ENCODE measurements around the gene TRIM29. TPM values are rescaled to one million over a fixed set of nuclear protein-coding genes. Genes with fewer than 3 reads are reported as not detected.

TRIM29 gene
- total RNA-seq, 2 experiments from 2014 or later: not detected

DNA sequence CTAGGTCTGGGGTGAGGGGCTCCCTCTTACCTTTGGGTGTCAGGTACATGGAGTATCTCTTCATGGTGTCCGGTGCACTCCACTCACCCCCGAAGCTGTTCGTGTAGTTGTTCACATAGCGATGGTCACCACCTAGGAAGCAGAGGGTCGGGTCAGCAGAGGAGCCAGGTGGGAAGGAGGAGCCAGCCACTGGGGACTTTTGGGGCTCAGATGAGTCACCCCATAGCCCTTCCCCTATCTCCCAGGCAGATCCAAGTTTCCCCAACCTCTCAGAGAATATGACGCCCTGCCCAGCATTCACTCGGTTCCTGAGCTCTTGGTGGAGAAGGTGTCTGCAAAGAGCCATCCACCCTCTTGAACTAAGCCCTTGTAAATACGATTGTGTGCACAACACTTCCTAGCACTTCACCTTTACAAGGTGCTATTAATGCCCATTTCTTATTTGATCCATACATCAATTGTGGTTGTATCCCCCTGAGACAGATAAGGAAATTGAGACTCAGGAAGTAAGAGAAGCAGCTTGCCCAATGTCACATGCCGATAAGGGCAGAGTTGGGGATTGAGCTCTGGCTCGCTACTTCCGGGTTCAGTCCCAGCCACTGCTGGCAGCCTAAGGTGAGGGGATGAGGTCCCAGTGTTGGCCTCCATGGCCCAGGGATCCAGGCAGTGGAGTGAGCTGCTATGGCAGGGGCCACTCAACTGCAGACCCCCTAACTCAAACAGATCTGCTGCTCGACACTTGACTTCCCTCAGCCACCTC, 14.8 kb downstream of the TRIM29 start:
- H3K9me3 Mint-ChIP-seq: no peaks in the 10 kb centered on the region
- H3K4me3 Mint-ChIP-seq: no peak overlapping the region
- peaks cover 1% of the 10 kb centered on the region for H3K27me3 Mint-ChIP-seq
- H3K27ac Mint-ChIP-seq: no peak overlapping the region
- H3K4me1 Mint-ChIP-seq (ENCODE audit: low read depth): no peaks in the 10 kb centered on the region
- no peak for DNase-seq
- no peaks in the 10 kb centered on the region for H3K36me3 Mint-ChIP-seq
- CTCF ChIA-PET: no interaction called here
- POLR2A ChIA-PET: no interaction called here
- intact Hi-C loops (cut with micrococcal nuclease): no loop called here

DNA sequence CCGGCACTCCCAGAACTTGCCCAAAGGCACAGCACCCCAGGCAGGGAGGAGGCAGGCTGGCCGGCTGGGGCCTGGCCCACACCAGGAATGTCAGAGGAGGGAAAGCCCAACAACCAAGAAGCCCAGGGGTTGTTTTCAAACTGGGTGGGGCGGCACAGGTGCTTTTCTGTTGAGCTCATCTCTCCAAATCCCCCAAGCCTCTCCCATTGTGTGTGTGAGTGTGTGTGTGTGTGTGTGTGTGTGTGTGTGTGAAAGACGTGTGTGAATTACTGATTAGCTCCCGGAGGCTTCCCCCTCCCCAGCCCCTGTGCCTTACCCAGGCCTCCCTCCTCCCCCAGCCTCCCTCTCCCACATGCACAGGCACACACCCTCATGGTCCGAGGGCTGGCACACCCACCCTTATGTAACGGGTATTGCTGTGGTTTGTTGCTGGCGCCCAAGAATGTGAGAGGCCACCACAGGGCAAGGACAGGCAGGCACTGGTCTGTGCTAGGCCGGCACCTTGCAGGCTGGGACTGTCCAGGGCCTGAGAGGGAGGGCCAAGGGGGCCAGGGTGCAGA, 15.9 kb downstream of the TRIM29 start:
- H3K27me3 Mint-ChIP-seq: no peaks in the 10 kb centered on the region
- POLR2A ChIA-PET: no interaction called here
- H3K9me3 Mint-ChIP-seq: no peaks in the 10 kb centered on the region
- CTCF ChIA-PET: no interaction called here
- no peak overlapping the region for H3K27ac Mint-ChIP-seq
- H3K36me3 Mint-ChIP-seq: no peaks in the 10 kb centered on the region
- intact Hi-C loops (cut with micrococcal nuclease): no loop called here
- H3K4me1 Mint-ChIP-seq (ENCODE audit: low read depth): no peaks in the 10 kb centered on the region
- DNase-seq: no peak
- H3K4me3 Mint-ChIP-seq: no peak overlapping the region

DNA sequence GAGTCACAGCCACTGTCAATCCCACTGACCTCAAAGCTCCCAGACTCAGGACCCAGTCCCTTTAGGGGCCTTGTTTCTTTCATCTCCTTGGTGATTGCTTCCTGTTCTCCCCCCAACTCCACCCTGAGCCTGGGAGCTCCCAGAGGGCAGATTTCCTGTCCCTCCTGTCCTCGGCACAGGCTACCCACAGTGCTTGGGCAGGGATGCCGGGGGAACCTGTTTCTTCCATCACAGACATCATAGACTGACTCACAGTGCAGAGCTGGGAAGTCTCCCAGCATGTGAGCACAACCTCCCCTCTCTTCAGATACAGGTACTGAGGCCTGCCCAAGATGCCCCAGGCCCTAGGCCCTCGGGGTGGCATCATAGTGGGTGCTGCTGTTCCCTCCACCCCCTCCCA, 16.6 kb downstream of the TRIM29 start:
- no peaks in the 10 kb centered on the region for H3K9me3 Mint-ChIP-seq
- H3K4me3 Mint-ChIP-seq: no peak overlapping the region
- ChIA-PET POLR2A (no interaction called here), CTCF (no interaction called here)
- H3K4me1 Mint-ChIP-seq (ENCODE audit: low read depth): no peaks in the 10 kb centered on the region
- H3K27me3 Mint-ChIP-seq: no peaks in the 10 kb centered on the region
- H3K36me3 Mint-ChIP-seq: no peaks in the 10 kb centered on the region
- no peak for DNase-seq
- intact Hi-C loops (cut with micrococcal nuclease): no loop called here
- H3K27ac Mint-ChIP-seq: no peak overlapping the region

DNA sequence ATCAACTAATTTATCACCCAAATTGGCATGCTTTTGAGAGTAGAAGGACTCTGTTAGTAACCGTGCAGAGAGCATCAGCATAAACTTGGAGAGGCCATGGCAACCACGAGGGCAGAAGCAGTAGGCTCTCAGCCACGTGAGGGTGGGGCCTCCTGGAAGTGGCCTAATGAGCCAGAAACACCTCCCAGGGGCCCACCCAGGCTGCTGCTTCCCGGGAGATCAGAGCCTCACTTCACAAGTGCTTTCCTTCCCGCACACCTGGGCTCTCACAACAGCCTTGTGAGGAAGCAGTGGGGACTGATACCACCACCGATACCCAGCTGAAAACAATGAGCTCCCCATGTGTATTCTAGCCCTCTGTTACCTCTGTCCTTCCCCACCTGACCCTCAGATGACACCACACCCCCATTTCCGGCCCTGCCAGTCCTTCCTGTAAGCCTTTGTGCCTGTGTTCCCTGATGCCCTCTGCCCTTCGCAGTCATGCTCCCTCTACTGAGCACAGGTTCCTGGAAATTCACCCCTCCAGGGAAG, 17.0 kb downstream of the TRIM29 start:
- H3K27ac Mint-ChIP-seq: no peak overlapping the region
- no peaks in the 10 kb centered on the region for H3K4me1 Mint-ChIP-seq (ENCODE audit: low read depth)
- ChIA-PET CTCF (no interaction called here), POLR2A (no interaction called here)
- DNase-seq: no peak
- no peaks in the 10 kb centered on the region for H3K36me3 Mint-ChIP-seq
- no peaks in the 10 kb centered on the region for H3K27me3 Mint-ChIP-seq
- no peak overlapping the region for H3K4me3 Mint-ChIP-seq
- intact Hi-C loops (cut with micrococcal nuclease): no loop called here
- no peaks in the 10 kb centered on the region for H3K9me3 Mint-ChIP-seq

DNA sequence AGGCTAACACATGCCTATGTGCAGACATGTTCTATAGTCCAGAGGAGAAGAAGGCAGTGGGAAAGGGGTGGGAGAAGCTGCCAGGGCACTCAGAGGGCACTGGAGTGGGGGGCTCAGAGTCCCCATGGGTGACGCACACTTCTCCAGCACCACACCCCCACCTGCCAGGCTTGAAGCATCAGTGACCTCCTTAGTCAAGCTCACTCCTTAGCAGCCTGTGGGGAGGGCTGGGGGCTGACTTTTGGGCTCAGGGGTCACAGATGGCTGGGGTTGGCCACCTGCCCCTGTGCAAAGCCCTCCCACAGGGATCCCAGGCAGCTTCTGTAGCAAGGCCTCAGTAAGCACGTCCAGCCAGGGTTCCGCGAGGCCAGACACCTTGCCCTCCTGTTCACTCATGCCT, 18.8 kb downstream of the TRIM29 start:
- no peaks in the 10 kb centered on the region for H3K27me3 Mint-ChIP-seq
- no peak overlapping the region for H3K27ac Mint-ChIP-seq
- intact Hi-C loops (cut with micrococcal nuclease): no loop called here
- no peaks in the 10 kb centered on the region for H3K36me3 Mint-ChIP-seq
- ChIA-PET POLR2A (no interaction called here), CTCF (interaction anchor here (1.7 kb wide), 1 partner anchor 9 kb away, joined by 5 read pairs; no protein-coding TSS in a partner anchor)
- DNase-seq: no peak
- no peak overlapping the region for H3K4me3 Mint-ChIP-seq
- H3K9me3 Mint-ChIP-seq: no peaks in the 10 kb centered on the region
- H3K4me1 Mint-ChIP-seq (ENCODE audit: low read depth): no peaks in the 10 kb centered on the region

DNA sequence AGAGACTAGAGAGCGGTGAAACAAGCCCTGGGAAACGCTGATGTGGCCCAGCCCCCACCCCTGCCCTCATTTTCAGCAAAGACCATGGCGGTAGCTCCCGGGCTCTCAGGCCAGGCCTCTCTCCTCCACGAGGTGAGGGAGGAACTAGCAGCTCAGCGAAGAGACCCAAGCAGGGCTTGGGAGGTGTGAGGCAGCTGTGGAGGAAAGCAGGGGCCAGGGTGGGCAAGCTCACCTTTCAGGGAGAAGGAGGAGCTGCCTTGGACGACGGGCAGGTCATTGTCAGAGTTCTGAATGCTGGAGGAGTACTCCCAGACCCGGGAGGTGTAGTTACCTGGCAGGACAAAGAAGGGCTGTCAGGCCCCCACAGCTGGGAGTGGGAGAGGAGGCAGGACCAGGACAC, 19.9 kb downstream of the TRIM29 start:
- intact Hi-C loops (cut with micrococcal nuclease): no loop called here
- Mint-ChIP-seq H3K36me3 (no peaks in the 10 kb centered on the region), H3K27me3 (peaks cover 4% of the 10 kb centered on the region), H3K27ac (no peak overlapping the region), H3K4me3 (no peak overlapping the region), H3K9me3 (no peaks in the 10 kb centered on the region), H3K4me1 (ENCODE audit: low read depth) (no peaks in the 10 kb centered on the region)
- DNase-seq: no peak
- POLR2A ChIA-PET: no interaction called here
- CTCF ChIA-PET: interaction anchor here (1.7 kb wide), 1 partner anchor 8 kb away, joined by 5 read pairs; no protein-coding TSS in a partner anchor

DNA sequence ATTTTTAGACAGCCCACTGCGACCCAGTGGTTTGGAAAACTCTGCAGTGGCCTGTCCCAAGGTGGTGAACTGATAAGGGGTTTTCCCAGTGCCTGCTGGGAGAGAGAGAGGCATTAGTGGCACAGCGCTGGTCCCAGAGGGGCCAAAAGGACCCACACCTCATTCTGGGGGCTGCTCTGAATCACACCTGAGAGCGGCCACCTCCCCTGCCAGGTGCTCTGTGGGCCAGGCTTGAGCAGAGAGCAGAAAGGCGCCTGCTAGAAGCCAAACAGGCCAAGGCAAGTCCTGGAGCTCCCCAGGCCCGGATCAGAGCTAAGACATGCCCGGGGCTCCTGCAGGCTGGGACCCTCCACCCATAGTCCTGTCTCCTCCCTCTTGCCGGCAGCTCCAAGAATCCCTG, 20.9 kb downstream of the TRIM29 start:
- H3K9me3 Mint-ChIP-seq: no peaks in the 10 kb centered on the region
- ChIA-PET CTCF (no interaction called here), POLR2A (no interaction called here)
- no peak for DNase-seq
- no peak overlapping the region for H3K4me3 Mint-ChIP-seq
- H3K36me3 Mint-ChIP-seq: no peaks in the 10 kb centered on the region
- H3K27me3 Mint-ChIP-seq: peaks cover 5% of the 10 kb centered on the region
- intact Hi-C loops (cut with micrococcal nuclease): no loop called here
- no peak overlapping the region for H3K27ac Mint-ChIP-seq
- H3K4me1 Mint-ChIP-seq (ENCODE audit: low read depth): no peaks in the 10 kb centered on the region

DNA sequence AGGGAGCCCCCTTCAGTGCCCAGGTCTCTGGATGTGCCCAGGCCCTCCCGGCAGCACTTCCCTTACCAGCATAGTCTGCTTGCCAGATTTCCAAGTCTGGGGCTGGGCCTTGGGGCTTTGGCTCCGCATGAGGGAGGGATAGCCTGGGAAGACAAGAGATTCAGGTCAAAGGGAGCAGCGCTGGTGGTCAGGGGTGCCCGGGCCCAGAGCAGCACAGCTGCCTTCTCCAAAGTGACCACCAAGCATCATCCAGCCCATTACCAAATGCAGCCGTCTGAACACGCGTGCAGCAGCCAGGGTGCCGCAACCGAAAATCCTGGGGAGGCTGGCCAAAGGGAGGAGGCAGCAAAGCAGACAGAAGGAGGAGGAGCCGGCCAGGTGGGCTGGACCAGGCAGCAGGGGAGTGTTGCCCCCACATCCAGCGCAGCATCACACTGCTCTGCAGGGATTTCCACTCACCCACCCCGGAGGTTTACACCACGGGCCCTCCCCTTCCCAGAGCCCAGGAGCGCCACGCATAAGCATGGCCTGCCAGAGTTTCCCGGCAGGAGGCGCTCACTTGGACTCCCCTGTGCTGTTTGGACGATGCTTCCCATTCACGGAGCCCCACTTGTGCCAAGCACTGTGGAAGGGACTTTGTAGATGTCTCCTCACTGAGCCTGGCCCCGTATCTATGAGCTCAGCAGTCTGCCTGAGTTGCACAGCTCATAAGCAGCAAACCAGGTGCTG, 22.5 kb downstream of the TRIM29 start:
- Mint-ChIP-seq H3K27me3 (peaks cover 5% of the 10 kb centered on the region), H3K36me3 (no peaks in the 10 kb centered on the region), H3K4me1 (ENCODE audit: low read depth) (no peaks in the 10 kb centered on the region), H3K9me3 (no peaks in the 10 kb centered on the region), H3K27ac (no peak overlapping the region), H3K4me3 (no peak overlapping the region)
- no peak for DNase-seq
- CTCF ChIA-PET: no interaction called here
- POLR2A ChIA-PET: no interaction called here
- intact Hi-C loops (cut with micrococcal nuclease): no loop called here

DNA sequence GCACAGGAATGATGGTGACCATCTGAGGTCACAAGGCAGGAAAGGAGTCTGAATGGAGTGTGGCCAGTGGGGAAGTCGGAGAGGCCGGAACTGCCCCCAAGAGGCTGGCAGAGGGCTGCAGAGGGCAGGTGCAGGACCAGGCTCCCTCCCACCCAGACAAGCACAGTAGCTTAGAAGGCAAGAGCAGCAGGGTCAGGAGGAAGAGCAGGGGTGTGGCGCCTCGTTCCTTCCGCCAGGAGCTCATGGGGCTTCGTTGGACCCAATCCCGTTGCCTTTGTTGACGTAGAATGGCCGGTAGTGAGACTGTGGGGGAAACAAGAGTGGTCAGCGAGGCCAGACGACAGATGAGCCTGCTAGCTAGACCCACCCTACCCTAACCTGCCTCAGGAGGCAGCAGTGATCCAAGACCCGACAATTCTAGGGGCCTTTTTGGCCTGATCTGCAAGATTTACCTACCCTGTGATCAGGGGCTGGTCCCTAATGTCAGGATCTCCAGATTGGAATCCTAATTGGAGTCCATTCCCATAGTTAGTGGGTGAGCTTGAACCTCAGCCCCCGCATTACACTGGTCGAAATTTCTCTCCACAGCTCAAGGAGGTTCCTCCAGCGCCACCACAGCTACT, 25.6 kb downstream of the TRIM29 start:
- peaks cover 5% of the 10 kb centered on the region for H3K27me3 Mint-ChIP-seq
- no peak overlapping the region for H3K27ac Mint-ChIP-seq
- no peaks in the 10 kb centered on the region for H3K9me3 Mint-ChIP-seq
- no peaks in the 10 kb centered on the region for H3K36me3 Mint-ChIP-seq
- ChIA-PET POLR2A (no interaction called here), CTCF (interaction anchor here (1.0 kb wide), 1 partner anchor 470 kb away, joined by 3 read pairs; no protein-coding TSS in a partner anchor)
- intact Hi-C loops (cut with micrococcal nuclease): no loop called here
- no peak overlapping the region for H3K4me3 Mint-ChIP-seq
- H3K4me1 Mint-ChIP-seq (ENCODE audit: low read depth): no peaks in the 10 kb centered on the region
- DNase-seq: no peak

DNA sequence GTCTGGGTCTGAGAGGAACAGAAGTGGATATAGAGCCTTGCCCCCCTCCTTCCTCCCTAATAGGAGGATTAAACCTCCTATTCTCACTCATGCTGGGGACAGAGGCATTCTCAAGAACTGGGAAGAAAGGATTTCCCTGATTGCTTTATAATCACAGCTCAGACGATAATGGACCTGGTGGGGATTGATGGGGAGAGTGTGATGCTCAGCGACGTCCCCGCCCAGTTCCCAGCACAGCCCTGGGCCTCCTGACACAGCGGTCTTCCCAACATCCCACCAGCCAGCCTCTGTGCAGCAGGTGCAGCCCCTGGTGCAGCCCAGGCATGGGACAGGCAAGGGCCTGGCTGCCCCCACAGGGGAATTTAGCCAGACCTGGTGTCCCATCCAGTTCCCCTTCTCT, 28.4 kb downstream of the TRIM29 start:
- ChIA-PET CTCF (interaction anchor here (0.7 to 2.2 kb wide), 11 partner anchors 9 to 629 kb away, joined by 3 to 10 read pairs (median 4); partner anchors contain the start of gene NECTIN1), POLR2A (no interaction called here)
- Mint-ChIP-seq H3K4me3 (no peak overlapping the region), H3K4me1 (ENCODE audit: low read depth) (no peaks in the 10 kb centered on the region), H3K9me3 (no peaks in the 10 kb centered on the region), H3K27ac (no peak overlapping the region), H3K27me3 (peaks cover 9% of the 10 kb centered on the region), H3K36me3 (no peaks in the 10 kb centered on the region)
- intact Hi-C loops (cut with micrococcal nuclease): loop anchor here (10.0 kb wide), 1 partner anchor 625 kb away; no protein-coding TSS in a partner anchor
- DNase-seq: no peak

DNA sequence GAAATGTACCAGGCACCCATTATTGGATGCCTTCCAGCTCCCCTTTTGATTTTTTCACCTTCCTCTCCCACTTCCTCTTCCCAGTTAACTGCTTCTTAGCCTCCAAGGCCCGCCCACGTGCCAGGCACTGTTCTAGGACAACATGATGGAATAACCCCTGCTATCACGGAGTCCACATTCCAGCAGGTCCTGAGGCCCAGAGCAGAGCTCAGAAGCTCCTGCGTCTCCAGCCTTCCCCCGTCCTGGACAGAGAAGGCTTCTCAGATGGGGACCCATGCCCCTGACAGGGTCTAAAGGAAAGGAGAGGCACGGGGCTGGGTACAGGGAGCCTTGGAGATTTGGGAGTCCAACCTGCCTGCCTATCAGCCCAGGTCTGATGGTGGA, 29.1 kb downstream of the TRIM29 start:
- H3K4me1 Mint-ChIP-seq (ENCODE audit: low read depth): no peaks in the 10 kb centered on the region
- ChIA-PET POLR2A (no interaction called here), CTCF (interaction anchor here (0.6 to 2.2 kb wide), 21 partner anchors 11 to 628 kb away, joined by 3 to 10 read pairs (median 4); partner anchors contain the start of gene NECTIN1)
- H3K36me3 Mint-ChIP-seq: no peaks in the 10 kb centered on the region
- no peak overlapping the region for H3K4me3 Mint-ChIP-seq
- intact Hi-C loops (cut with micrococcal nuclease): loop anchor here (1.0 to 10.0 kb wide), 3 partner anchors 379 to 624 kb away; partner anchors contain the start of gene NECTIN1
- H3K9me3 Mint-ChIP-seq: no peaks in the 10 kb centered on the region
- DNase-seq: no peak
- H3K27me3 Mint-ChIP-seq: peaks cover 9% of the 10 kb centered on the region
- no peak overlapping the region for H3K27ac Mint-ChIP-seq
